H1 (cell line): ENCODE data around the gene MX1. TPM values are rescaled to one million over a fixed set of nuclear protein-coding genes. Genes with fewer than 3 reads are reported as not detected.

Experiments used
- CTCF ChIA-PET: fragments of 300-600 bp; sonication (Branson Sonifier 250); formaldehyde crosslinking; loops from one replicate; lab custom pipeline; 2021; ENCODE audit not compliant: partially characterized antibody; lab: Charles Lee
- POLR2A ChIA-PET: fragments of 300-600 bp; sonication (Branson Sonifier 250); formaldehyde crosslinking; loops from one replicate; lab custom pipeline; 2021; ENCODE audit warnings: inconsistent platforms; ENCODE audit not compliant: partially characterized antibody; lab: Charles Lee
- DNase-seq, 2 experiments: peaks; one replicate each; pipeline versions ENCODE4 v3.0.0 to v3.0.0-alpha.2; 2010 to 2022; ENCODE audit warnings: low spot score in 2 of 2, low read depth in 1 of 2, mixed read lengths in 1 of 2
- FAIRE-seq: peaks from 2 replicates; lab custom pipeline; 2011; peaks lifted over from hg19 to GRCh38; lab: Jason Lieb, UNC
- H2AFZ ChIP-seq: 2 replicates; pipeline ENCODE4 v1.8.1; 2012; ENCODE audit warnings: low read length, inconsistent platforms
- H2AK5ac ChIP-seq: 2 replicates; pipeline ENCODE4 v1.6.1; 2013; ENCODE audit warnings: low read depth, low read length
- H2BK120ac ChIP-seq: replicated peaks from 2 replicates; pipeline ENCODE3; 2013; ENCODE audit warnings: low read depth, low read length, inconsistent platforms
- H2BK12ac ChIP-seq: 2 replicates; pipeline ENCODE4 v1.6.1; 2013; ENCODE audit warnings: low read depth, low read length
- H2BK15ac ChIP-seq: 2 replicates; pipeline ENCODE4 v1.6.1; 2013; ENCODE audit warnings: low read length
- H2BK20ac ChIP-seq: 2 replicates; pipeline ENCODE4 v1.6.1; 2013; ENCODE audit warnings: low read length
- H2BK5ac ChIP-seq: 2 replicates; pipeline ENCODE4 v1.6.1; 2013; ENCODE audit warnings: low read depth, low read length
- H3K14ac ChIP-seq: 2 replicates; pipeline ENCODE4 v1.6.1; 2013; ENCODE audit warnings: inconsistent platforms; ENCODE audit not compliant: insufficient read length
- H3K18ac ChIP-seq: 2 replicates; pipeline ENCODE4 v1.6.1; 2013; ENCODE audit warnings: low read length; ENCODE audit errors: extremely low read depth
- H3K23ac ChIP-seq: 2 replicates; pipeline ENCODE4 v1.6.1; 2013; ENCODE audit warnings: inconsistent platforms; ENCODE audit not compliant: insufficient read length
- H3K23me2 ChIP-seq: 2 replicates; pipeline ENCODE4 v1.6.1; 2013; ENCODE audit warnings: low read depth, low read length
- H3K27ac ChIP-seq: 2 replicates; pipeline ENCODE4 v1.6.1; 2011; ENCODE audit warnings: low read depth, low read length, inconsistent platforms
- H3K27me3 ChIP-seq, 4 experiments: replicated peaks in 1 of 4; 1 replicate in 1 of 4; 2 replicates in 3 of 4; pipeline versions ENCODE4 v1.6.1 to v1.8.1; 2011 to 2013; ENCODE audit warnings: low read length in 3 of 4, mild to moderate bottlenecking in 3 of 4, inconsistent platforms in 2 of 4, mixed read lengths in 2 of 4, moderate library complexity in 1 of 4; ENCODE audit not compliant: control insufficient read depth in 3 of 4, insufficient read depth in 3 of 4; ENCODE audit errors: extremely low read depth in 1 of 4
- H3K36me3 ChIP-seq, 4 experiments: 2 replicates each; pipeline versions ENCODE4 v1.6.1 to v1.8.1; 2011 to 2013; ENCODE audit warnings: mild to moderate bottlenecking in 4 of 4, low read length in 3 of 4, moderate library complexity in 2 of 4, control low read depth in 1 of 4, inconsistent platforms in 1 of 4; ENCODE audit not compliant: insufficient read depth in 4 of 4, control insufficient read depth in 2 of 4
- H3K4ac ChIP-seq: replicated peaks from 2 replicates; pipeline ENCODE3; 2013; ENCODE audit warnings: low read length, low read depth, mixed read lengths, inconsistent platforms; ENCODE audit not compliant: insufficient read length
- H3K4me1 ChIP-seq, 4 experiments: replicated peaks in 1 of 4; 1 replicate in 1 of 4; 2 replicates in 3 of 4; pipeline versions ENCODE4 v1.6.1 to v1.8.1; 2011 to 2013; ENCODE audit warnings: low read length in 3 of 4, inconsistent platforms in 2 of 4, mixed read lengths in 1 of 4; ENCODE audit not compliant: insufficient read depth in 4 of 4, control insufficient read depth in 3 of 4
- H3K4me2 ChIP-seq, 2 experiments: 2 replicates each; pipeline versions ENCODE4 v1.6.1 to v1.8.1; 2011 to 2013; ENCODE audit warnings: low read depth in 2 of 2, low read length in 2 of 2, control low read depth in 1 of 2, inconsistent platforms in 1 of 2, mild to moderate bottlenecking in 1 of 2; ENCODE audit not compliant: insufficient read depth in 1 of 2
- H3K4me3 ChIP-seq, 4 experiments: fragments of 200-600, 300-600 bp in 1 of 4; sonication (generic), shearing (Covaris generic), sonication (Bioruptor Twin) in 1 of 4; 2 replicates each; pipeline versions ENCODE4 v1.5.1 to v1.8.1; 2011 to 2016; ENCODE audit warnings: low read length in 4 of 4, low read depth in 3 of 4, control low read depth in 2 of 4, inconsistent platforms in 2 of 4, mild to moderate bottlenecking in 2 of 4, mixed read lengths in 1 of 4, moderate library complexity in 1 of 4; ENCODE audit not compliant: insufficient read depth in 2 of 4; ENCODE audit errors: extremely low read depth in 1 of 4
- H3K56ac ChIP-seq: replicated peaks from 2 replicates; pipeline ENCODE3; 2013; ENCODE audit warnings: low read depth, mild to moderate bottlenecking, mixed read lengths, low read length, inconsistent platforms; ENCODE audit not compliant: insufficient read length
- H3K79me1 ChIP-seq: 2 replicates; pipeline ENCODE4 v1.6.1; 2013; ENCODE audit warnings: low read depth, low read length, control low read depth
- H3K79me2 ChIP-seq, 2 experiments: 2 replicates each; pipeline versions ENCODE4 v1.6.1 to v1.8.1; 2012 to 2013; ENCODE audit warnings: low read length in 2 of 2, mild to moderate bottlenecking in 2 of 2, inconsistent platforms in 1 of 2; ENCODE audit not compliant: insufficient read depth in 2 of 2, control insufficient read depth in 1 of 2
- H3K9ac ChIP-seq, 4 experiments: replicated peaks in 1 of 4; 1 replicate in 1 of 4; 2 replicates in 3 of 4; pipeline versions ENCODE4 v1.6.1 to v1.8.1; 2011 to 2013; ENCODE audit warnings: low read depth in 3 of 4, low read length in 3 of 4, control low read depth in 2 of 4, mild to moderate bottlenecking in 2 of 4, moderate library complexity in 2 of 4, inconsistent platforms in 1 of 4; ENCODE audit errors: extremely low read depth in 1 of 4
- H3K9me3 ChIP-seq, 2 experiments: 2 replicates each; pipeline versions ENCODE4 v1.6.1 to v1.8.1; 2012 to 2013; ENCODE audit warnings: mild to moderate bottlenecking in 2 of 2, moderate library complexity in 2 of 2, control low read depth in 1 of 2, inconsistent platforms in 1 of 2, low read depth in 1 of 2, low read length in 1 of 2, mixed read lengths in 1 of 2; ENCODE audit not compliant: insufficient read depth in 2 of 2
- H4K20me1 ChIP-seq, 2 experiments: replicated peaks in 1 of 2; 2 replicates each; pipeline versions ENCODE3 to v1.8.1; 2011 to 2013; ENCODE audit warnings: inconsistent platforms in 2 of 2, low read length in 2 of 2, mild to moderate bottlenecking in 1 of 2; ENCODE audit not compliant: insufficient read depth in 2 of 2, control insufficient read depth in 1 of 2
- H4K5ac ChIP-seq: 2 replicates; pipeline ENCODE4 v1.6.1; 2013; ENCODE audit warnings: low read length, low read depth, mixed read lengths, inconsistent platforms; ENCODE audit not compliant: insufficient read length
- H4K8ac ChIP-seq: 2 replicates; pipeline ENCODE4 v1.8.0; 2013; ENCODE audit warnings: mild to moderate bottlenecking, moderate library complexity, low read length, inconsistent platforms; ENCODE audit not compliant: insufficient read depth; ENCODE audit errors: extremely low read depth
- H4K91ac ChIP-seq: replicated peaks from 2 replicates; pipeline ENCODE3; 2013; ENCODE audit warnings: low read length, mixed read lengths, inconsistent platforms; ENCODE audit not compliant: insufficient read length
- CBX8 ChIP-seq: fragments of 300-800, 300-1000 bp; sonication (generic); IDR thresholded peaks from 2 replicates; pipeline ENCODE4 v1.7.1; 2016; ENCODE audit warnings: low read depth, low read length, borderline replicate concordance
- CHD1 ChIP-seq: IDR thresholded peaks from 2 replicates; pipeline ENCODE4 v1.6.1; 2012; ENCODE audit warnings: low read depth, low read length, improper control_type of control experiment
- E2F6 ChIP-seq: IDR thresholded peaks from 2 replicates; pipeline ENCODE4 v1.6.1; 2012; ENCODE audit warnings: inconsistent platforms
- EGR1 ChIP-seq: IDR thresholded peaks from 2 replicates; pipeline ENCODE4 v1.6.1; 2011; ENCODE audit warnings: low read depth, low read length, borderline replicate concordance
- EP300 ChIP-seq, 2 experiments: IDR thresholded peaks; 1 replicate in 1 of 2; 2 replicates in 1 of 2; pipeline ENCODE4 v1.6.1; 2011 to 2012; ENCODE audit warnings: low read depth in 2 of 2, low read length in 2 of 2, mild to moderate bottlenecking in 2 of 2, borderline replicate concordance in 1 of 2, inconsistent platforms in 1 of 2, moderate library complexity in 1 of 2
- HDAC2 ChIP-seq, 2 experiments: fragments of 300-600 bp in 1 of 2; sonication (generic) in 1 of 2; IDR thresholded peaks; 2 replicates each; pipeline ENCODE4 v1.6.1; 2011 to 2012; ENCODE audit warnings: low read depth in 2 of 2, low read length in 2 of 2, mild to moderate bottlenecking in 2 of 2, moderate library complexity in 2 of 2, borderline replicate concordance in 1 of 2, inconsistent platforms in 1 of 2
- JUND ChIP-seq: IDR thresholded peaks from 2 replicates; pipeline ENCODE4 v1.6.1; 2011; ENCODE audit warnings: mild to moderate bottlenecking, improper control_type of control experiment, low read length
- KDM1A ChIP-seq: fragments of 200-600, 300-600 bp; sonication (generic); IDR thresholded peaks from 2 replicates; pipeline ENCODE4 v1.7.1; 2016; ENCODE audit warnings: mild to moderate bottlenecking, low read length, borderline replicate concordance
- KDM4A ChIP-seq: IDR thresholded peaks from one replicate; pipeline ENCODE4 v1.7.1; 2012; ENCODE audit warnings: low read depth, mild to moderate bottlenecking, moderate library complexity, low read length, inconsistent platforms; ENCODE audit not compliant: severe bottlenecking
- NANOG ChIP-seq: IDR thresholded peaks from 2 replicates; pipeline ENCODE4 v1.6.1; 2011; ENCODE audit warnings: low read length, low read depth, mild to moderate bottlenecking, inconsistent platforms; ENCODE audit not compliant: insufficient read depth, poor library complexity, severe bottlenecking
- PHF8 ChIP-seq: fragments of 200-600 bp; sonication (generic); conservative IDR thresholded peaks from 2 replicates; pipeline ENCODE4 v1.7.1; 2012; ENCODE audit warnings: low read depth, mild to moderate bottlenecking, inconsistent platforms, low read length, moderate library complexity
- SP1 ChIP-seq: IDR thresholded peaks from 2 replicates; pipeline ENCODE4 v1.6.1; 2011; ENCODE audit warnings: low read depth, low read length
- SP4 ChIP-seq: IDR thresholded peaks from 2 replicates; pipeline ENCODE4 v1.6.1; 2012; ENCODE audit warnings: low read length, inconsistent platforms
- ZNF274 ChIP-seq: IDR thresholded peaks from 2 replicates; pipeline ENCODE4 v1.7.0; 2012; ENCODE audit warnings: low read length, borderline replicate concordance; ENCODE audit errors: extremely low read depth
- WGBS, 2 experiments: shearing (Covaris generic) in 1 of 2; methylation state at CpG; one replicate each; pipeline versions ENCODE4 v1.1.6 to v1.1.7; 2013 to 2015; ENCODE audit warnings: low lambda C conversion rate in 2 of 2, mixed read lengths in 2 of 2, inconsistent platforms in 1 of 2, low coverage in 1 of 2, missing lambda C conversion rate in 1 of 2; ENCODE audit not compliant: insufficient replicate concordance in 2 of 2, insufficient coverage in 1 of 2, insufficient read length in 1 of 2; ENCODE audit errors: extremely low coverage in 1 of 2, missing lambda C conversion rate in 1 of 2; 5-methylcytosine and 5-hydroxymethylcytosine counted together
- polyA plus RNA-seq, 7 experiments: library from polyadenylated mRNA; depleted of rRNA in 3 of 7; stranded (reverse) in 5 of 7; unstranded in 2 of 7; fragments of >200 nt in 5 of 7; fragments of 200-250 nt in 2 of 7; gene quantifications; 1 replicate in 5 of 7; 2 replicates in 1 of 7; 4 replicates in 1 of 7; pipeline versions ENCODE4 v1.2.1 to v1.2.3, GENCODE V29; 2011 to 2013; ENCODE audit warnings: missing spikeins in 2 of 7, mixed read lengths in 2 of 7
- total RNA-seq: library from RNA; stranded (reverse); fragmentation: NEBNext Ultra II Directional; extraction: Animal tissue kit (Norgen Biotek cat#: 25700); gene quantifications from 2 replicates; pipeline ENCODE4 v1.2.1, GENCODE V29; 2021

The MX1 gene
- total and polyA plus RNA-seq, 2 of the 8 experiments (the other 6 are each of a cell fraction or from before 2014, with no cell fraction given): 3.8 to 5.7 TPM

- Histone ChIP-seq H3K23me2 (no peaks in the 10 kb centered on the region), H3K4ac (no peak overlapping the region), H3K27me3 (no peaks in the 10 kb centered on the region), H3K4me2 (no peak overlapping the region), H3K14ac (no peak overlapping the region), H3K27ac (no peak overlapping the region), H2BK5ac (no peak overlapping the region), H3K9ac (no peak overlapping the region), H2AFZ (no peak overlapping the region), H4K20me1 (no peaks in the 10 kb centered on the region), H4K8ac (no peak overlapping the region), H4K91ac (no peak overlapping the region), H3K79me1 (no peaks in the 10 kb centered on the region), H3K4me1 (no peaks in the 10 kb centered on the region), H3K23ac (no peak overlapping the region), H2BK15ac (no peak overlapping the region), H2BK120ac (no peak overlapping the region), H3K9me3 (peaks cover 0 to 2% of the 10 kb centered on the region in 2 experiments; a peak in 1 of 4 replicates), H3K36me3 (no peaks in the 10 kb centered on the region), H3K79me2 (no peaks in the 10 kb centered on the region), H2AK5ac (no peak overlapping the region), H3K18ac (no peak overlapping the region), H3K56ac (no peak overlapping the region), H4K5ac (no peak overlapping the region), H3K4me3 (no peak overlapping the region), H2BK20ac (no peak overlapping the region), H2BK12ac (no peak overlapping the region)
- ChIA-PET POLR2A (no interaction called here), CTCF (interaction anchor here (0.8 kb wide), 1 partner anchor 222 kb away, joined by 3 read pairs; no protein-coding TSS in a partner anchor)
- DNase-seq: no peak
- 93% methylated on average over 11 of the region's 11 CpGs; no CpG with 5 or more reads in 1 of the 2 experiments for WGBS, 2 experiments
- no peak for FAIRE-seq
- TF ChIP-seq SP1 (no peak), ZNF274 (no peak), KDM4A (no peak), KDM1A (no peak), CBX8 (no peak), CHD1 (no peak), HDAC2 (IDR thresholded peaks at IDR 0.05; ENCODE audit: borderline replicate concordance in 1 of 2, low read depth in 2 of 2, low read length in 2 of 2) (no peak), JUND (no peak), EGR1 (no peak), SP4 (no peak), NANOG (no peak), EP300 (IDR thresholded peaks at IDR 0.05; ENCODE audit: borderline replicate concordance in 1 of 2, low read depth in 2 of 2, low read length in 2 of 2) (no peak), PHF8 (no peak), E2F6 (no peak)
Observed at GRCh38 chr21:41435706-41436105, 9.7 kb downstream of the MX1 start.
